ENCODE results near the gene SPTB.

DNA sequence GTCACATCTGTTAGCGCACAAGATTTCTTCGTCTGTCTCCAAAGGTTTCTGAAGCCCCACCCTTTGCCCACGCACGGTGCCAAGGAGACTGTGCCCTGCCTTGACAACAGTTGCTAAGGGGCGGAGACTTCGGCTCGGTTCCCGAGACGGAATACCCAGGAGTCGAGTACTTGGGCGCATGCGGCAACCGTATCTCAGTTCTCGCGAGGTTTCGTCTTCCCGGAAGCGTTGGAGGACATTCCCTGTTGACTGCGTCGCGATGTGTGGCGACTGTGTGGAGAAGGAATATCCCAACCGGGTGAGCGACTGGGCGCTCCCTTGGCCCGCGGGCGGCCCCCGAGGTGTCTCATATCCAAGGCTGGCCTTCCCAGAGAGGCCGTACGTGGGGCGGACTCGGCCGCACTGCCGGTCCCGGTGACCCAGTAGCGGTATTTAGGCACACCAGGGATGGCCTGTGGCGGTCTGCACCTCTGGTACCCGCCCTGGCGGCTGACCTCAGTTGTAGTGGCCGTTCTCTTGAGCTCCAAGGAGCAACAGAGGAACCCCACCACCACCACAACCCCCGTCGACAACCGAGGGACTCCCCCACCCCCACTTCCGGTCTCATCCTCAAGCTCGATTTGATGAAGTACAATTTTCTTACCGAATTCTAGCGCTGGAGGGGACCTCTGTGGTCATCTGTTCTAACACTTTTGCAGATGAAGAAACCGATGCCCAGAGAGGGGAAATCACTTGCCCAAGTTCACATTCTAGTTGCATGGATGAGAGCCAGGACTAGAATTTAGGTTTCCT, 34.7 kb upstream of the SPTB start, which contains the start of gene CHURC1:
- peak; percentile 71 to 84 for TF ChIP-seq POLR2A (IDR thresholded peaks at IDR 0.05)
- no peak for TF ChIP-seq CTCF (IDR thresholded peaks at IDR 0.05)
- TF ChIP-seq POLR2AphosphoS5 (IDR thresholded peaks at IDR 0.05) = peak; percentile 90 to 97 (median 94)

Measured in sigmoid colon (tissue), 4 donors.